Measurements from ENCODE around the gene SKIDA1.

Gene SKIDA1

DNA sequence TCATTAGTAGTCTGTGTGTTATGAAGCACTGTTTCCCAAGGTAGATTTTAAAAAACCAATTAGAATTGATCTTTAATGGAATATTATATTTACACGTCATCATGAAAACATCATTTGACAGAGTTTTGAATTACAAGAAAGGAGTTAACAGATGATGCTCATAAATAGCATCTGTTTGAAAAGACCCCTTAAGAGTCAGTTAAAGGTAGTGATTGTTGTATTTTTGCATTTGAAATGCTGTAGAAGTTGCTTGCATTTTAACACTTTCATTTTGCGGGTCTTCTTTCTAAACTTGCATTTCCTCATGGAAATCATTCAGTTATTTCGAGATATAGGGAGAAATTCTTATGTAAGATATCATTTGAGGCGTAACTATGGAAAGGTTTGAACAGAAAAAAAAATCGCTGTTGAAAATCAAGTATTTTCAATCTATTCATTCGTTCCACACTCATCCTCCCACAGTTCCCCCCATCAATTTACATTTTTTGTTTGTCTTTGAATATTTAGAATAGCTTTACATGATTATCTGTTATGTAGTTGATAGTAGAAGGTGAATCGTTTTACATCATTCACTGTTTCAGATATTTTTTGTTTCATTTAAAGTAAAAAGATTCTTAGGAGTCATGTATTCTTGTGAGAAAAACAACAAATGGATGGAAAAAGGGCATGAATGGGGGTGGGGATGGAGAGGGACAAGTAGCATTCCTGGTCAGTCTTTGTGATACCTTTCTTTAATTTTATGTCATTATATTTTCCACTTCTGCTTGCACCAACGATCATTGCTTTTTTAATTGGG is 3.0 kb upstream of the SKIDA1 start:
- no peak for DNase-seq

DNA sequence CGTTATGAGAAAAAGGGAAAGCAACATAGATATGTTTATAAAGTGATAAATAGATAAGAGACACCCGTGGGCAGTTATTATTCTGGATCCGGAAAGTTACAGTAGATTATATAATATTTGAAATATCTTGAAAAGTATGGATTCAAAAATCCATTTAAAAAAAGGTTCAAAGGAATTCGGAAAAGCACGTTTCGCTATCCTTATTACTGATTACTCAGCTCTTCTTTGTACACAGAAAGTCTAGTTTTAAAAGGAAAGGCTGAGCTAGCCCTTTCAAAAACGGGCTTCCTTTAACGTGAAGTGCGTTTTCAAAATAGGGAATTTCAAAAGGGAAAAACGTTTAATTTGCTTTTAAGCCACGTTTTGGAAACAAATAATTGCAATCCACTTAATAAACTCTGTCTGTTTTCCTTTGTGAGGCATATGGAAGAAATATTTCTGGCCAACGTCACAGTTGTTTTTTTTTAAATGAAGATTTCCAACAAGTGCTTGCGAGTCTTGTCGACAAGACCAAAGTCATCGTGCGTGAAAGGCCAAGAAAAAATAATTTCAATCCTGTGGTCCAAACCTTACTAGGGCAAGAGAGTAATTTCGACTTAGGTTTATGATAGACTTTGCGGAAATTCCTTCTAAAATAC is 2.2 kb upstream of the SKIDA1 start:
- DNase-seq: peak; percentile 46

DNA sequence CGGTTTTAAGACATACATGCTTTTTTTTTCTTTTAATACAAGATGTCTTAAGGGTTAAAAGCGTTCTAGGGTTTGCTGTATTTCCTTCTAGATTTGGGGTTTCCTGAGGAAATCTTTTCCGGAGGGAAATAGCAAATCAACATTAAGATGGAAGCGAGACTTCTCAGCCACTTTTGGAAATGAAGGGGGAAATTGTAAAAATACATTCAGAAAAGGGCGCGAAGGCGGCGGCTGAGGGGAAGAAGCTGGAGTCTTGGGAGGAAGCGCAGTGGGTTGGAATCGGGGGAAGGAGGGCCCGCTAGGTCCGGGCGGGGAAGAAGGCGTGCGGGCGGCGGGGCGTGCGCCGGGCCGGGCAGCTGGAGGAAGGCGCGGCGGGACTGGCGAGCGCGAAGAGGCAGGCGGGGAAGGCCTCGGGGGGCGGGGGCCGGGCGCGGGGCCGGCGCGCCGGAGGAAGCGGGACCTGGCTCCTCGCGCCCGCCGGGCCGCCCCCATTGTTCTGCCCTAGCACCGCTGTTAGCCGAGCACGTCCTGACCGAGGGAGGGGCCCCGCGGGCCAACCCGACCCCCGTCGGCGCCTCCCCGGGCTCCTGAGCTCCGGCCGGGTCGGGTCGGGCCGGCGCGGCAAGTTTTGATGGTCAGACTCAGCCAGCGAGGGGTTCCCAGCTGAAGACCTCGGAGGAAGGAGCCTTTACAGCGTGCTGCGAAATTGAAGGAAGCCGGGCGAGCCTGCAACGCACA is 1.5 kb upstream of the SKIDA1 start:
- DNase-seq: peak; percentile 67

DNA sequence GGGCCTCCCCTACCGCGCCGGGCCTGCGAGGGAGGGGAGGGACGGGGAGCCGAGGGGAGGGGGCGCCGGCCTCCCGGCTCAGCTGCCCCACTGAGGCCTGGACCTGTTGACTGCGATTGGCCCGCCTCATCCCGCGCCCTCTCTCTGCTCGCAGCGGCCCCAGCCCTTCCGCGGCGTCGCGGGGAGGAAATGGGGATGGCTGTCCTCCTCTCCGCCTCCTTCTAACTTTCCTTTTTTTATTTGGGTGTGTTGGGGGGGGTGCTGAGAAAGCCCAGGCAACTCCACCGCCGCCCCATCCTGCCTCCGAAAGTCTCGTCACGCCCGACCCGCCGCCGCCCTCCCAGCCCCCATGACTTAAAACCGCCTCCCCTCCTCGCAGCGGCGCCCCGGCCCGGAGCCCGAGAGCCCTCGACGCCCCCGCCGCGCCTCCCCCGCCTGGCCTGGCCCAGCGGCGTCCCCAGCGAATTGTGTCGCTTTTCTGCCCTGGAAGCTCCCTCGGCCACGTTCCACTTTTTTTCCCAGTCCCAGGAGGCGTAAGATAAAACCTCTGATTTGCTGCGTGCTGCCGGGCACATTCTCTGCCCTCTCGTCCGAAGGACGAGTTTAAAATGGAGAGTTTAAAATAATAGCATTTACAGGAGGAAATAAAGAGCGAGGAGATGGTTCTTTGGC is 842 bp upstream of the SKIDA1 start:
- peak; percentile 90 for DNase-seq

DNA sequence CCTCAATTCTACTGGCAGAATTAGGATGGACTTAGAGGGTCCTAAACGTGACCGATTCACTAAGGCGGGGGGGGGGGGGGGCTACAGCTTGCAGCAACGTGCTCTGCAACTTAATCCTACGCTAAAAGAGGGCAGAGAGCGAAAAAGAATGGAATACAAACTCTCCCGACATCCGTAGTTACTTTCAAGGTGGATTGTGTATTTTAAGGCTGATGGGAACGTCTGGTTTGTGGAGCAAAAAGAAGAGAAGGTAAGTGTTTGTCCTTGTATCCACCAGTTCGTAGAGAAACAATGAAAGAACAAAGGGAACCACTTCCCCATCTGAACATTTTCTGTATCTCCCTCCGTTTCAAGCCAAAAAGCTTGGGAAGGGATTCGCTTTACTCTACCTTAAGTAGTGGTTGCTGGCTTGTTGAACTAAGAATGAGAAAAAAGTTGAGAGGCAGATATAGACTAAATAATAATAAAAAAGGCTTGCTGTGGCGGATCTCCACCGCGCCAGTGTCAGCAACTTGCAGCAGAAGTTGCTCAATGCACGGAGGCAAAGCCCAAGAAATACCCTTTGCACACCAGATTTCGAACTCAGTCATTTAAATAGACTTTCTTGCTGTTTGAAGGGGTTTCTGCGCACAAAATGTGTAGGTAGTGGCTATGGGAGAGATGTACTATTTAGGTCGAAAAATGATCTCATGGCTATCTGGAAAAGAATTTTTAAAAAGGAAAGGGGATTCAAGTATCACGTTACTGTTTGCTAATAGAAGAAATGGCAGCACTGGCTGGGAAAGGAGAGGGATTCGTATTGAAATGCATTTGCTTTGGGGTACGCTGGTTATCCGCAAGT is 736 bp downstream of the SKIDA1 start:
- DNase-seq: peak; percentile 56

DNA sequence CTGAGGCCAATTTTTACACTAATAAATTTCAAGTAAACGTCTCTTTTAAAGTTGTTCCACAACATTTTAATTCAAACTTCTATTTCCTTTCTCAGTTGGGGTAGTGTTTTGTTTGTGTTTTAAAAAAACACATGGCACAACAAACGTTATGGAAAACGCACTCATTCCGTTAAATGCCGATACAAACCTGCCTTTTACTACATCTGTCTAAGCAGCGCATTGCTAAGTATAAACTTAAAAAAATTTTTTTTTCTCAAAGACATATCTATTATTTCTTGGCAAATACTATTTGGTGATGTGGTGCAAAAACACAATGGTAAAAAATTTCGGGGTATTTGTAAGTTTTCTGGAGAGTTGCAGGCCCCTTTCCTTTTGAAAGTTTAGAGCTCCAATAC is 1.4 kb downstream of the SKIDA1 start:
- no peak for DNase-seq

DNA sequence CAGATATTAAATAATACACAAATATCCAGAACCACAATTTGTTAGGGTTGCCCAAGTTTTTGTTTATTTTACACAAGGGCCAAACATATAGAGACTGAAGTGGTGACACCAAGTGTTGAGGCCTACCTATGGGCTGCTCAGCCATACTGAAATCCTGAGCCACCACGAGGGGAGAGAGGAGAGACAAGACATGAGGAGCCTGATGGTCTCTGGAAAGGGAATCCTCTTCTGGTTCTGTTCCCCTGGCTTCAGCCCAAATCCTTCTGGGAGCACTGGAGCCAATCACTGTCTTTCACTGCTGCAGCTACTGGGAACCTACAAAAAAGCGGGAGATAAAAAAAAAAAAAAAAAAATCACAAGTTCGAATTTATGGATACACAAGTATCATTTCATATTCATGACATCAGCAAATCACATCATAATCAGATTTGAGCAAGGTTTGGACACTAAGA is 1.9 kb downstream of the SKIDA1 start:
- peak; percentile 75 for DNase-seq

DNA sequence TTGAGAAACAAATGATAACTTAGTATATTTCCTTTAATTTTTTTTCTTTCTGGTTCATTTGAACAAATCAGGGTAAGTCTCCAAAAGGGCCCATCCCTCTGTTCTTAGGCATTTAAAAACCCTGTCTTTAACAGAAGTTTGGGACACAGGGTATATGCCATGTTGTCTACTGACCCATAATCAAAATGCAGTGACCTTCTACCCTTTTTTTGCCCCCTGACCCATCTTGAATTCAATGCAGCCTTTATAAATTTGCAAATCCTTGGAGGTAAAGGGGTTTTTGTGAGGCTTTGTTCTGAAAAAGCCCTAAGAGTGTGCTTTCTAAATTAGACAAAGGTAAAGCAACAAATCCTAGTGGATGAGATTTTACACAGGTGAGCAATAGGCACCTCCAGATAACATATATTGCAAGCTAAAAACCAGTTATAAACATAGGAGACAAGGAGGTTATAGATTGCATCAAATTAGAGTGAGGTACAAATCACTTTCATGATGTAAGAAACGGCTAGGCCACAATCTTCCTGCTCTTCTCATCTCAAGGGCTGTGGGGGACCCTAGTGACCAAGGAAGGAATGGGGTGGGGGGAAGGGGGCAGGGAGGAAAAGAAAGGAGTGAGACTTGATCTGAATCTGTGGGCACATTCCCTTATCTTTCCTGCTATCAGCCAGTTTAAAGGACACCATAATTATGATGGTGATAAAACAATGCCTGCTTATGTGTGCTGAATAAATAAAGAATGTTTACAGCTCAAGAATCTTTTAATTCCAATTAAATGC is 2.7 kb downstream of the SKIDA1 start:
- no peak for DNase-seq

DNA sequence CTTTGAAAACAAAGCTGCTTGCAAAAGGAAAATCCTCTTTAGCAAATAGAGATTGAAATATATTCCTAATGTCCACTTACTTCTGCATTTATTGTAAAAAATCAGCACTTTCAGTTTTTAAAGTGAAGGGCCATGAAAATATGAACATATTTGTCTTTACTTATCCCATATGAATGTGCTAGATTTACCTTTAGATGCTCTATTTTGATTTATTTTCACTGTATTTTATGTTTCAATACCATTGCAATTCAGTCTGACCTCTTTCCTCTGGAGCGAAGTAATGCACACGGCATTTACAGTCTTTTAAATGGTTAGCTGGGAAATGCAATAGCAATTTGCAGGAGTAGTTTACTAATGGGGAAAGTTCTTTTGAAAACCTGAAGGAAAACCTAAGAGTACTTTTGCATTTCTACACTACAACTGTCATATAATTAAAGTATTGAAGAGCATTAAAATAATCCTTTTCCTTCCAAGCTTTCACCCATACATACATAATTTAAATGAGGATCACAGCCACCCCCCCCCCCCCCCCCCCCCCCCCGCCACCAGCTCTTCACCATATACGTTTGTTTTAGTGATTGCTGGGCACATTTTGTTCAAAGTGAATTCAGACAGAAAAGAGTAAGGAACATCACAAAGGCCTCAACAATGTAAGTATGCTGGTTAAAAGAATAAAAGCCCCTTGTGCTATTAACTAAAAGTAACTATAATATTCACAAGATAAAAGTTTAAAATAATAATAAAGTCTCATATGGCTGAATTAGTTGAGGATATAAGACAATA is 3.5 kb downstream of the SKIDA1 start:
- DNase-seq: no peak

DNA sequence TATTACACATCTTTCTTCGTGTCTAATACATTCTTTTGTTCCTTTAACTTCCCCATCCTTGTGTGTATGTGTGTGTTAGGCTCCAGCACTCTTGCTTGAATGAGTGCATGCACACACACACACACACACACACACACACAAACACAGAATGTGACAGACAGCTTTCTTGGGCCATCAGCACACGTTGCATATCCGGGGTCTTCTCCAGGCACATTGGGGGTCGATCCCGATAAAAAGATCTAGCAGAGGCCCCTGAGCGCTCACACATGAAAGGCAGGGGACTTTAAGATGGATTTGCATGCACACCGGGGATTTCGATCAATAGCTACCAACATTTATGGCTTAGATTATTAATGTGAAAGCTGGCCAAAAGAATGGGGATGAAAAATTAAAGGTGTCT is 4.5 kb downstream of the SKIDA1 start:
- DNase-seq: no peak

DNA sequence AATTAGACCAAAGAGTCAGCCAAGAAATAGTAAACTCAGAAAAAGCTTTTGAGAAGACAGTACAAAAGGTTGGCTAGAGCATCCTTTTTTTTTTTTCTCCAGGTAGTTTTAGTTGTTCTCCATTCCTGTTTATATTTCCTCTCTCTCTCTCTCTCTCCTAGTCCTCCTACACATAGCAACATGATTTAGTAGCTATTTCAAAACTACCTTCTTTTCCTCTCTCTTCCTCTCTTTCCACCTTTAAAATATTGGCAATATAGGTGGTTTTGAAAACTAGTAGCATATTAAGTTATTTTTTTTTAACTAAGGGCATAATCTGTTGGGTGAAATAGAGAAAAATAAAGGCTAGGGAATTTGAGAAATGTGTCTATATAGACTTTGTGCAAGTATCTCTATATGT is 5.0 kb downstream of the SKIDA1 start:
- no peak for DNase-seq

DNA sequence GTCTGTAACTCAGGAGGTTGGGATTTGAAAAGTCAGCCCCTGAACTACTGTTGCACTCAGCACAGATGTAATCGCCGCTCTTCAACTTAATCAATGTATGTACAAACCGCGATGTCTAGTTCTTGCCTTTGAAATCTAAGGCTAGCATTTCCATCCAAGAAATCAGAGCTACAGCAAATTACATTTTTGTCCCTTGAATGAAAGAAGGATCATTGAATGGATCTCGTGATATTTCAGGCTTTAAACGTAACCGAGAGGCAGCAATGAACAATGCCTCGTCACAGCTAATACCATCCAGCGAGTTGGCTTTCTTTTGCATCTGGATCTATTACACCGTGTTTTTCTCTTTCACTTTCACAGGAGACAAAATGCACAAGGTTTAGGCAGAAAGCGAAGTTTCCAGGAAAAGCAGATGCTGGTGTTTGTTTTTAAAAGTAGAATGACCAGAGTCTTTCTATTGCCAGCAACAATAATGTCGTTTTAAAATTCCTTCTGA is 5.5 kb downstream of the SKIDA1 start:
- DNase-seq: peak; percentile 77

DNA sequence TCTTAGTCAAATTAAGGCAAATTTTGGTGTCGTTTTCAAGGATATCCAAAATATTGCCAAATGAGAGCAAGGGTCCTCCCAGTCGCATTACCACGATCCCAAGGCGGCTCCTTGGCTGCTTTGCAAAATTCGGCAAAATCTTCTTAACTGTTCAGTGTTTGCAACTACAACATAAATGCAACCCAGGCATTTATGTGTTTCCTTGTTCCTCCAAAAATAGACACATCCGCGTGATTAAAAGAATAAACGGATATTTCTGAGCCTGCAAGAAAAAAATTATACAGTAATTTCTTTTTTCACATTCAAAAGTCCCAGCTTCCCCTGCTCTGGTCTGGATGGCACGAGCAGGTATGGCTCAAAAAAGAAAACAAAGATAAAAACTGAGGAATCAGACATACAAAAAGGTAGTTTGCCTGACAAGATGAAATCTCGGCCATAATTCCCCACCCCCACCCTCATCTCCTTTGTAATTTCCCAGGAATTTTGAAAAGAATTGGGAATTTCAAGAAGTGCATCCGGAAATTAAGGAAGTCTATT is 6.0 kb downstream of the SKIDA1 start:
- no peak for DNase-seq

DNA sequence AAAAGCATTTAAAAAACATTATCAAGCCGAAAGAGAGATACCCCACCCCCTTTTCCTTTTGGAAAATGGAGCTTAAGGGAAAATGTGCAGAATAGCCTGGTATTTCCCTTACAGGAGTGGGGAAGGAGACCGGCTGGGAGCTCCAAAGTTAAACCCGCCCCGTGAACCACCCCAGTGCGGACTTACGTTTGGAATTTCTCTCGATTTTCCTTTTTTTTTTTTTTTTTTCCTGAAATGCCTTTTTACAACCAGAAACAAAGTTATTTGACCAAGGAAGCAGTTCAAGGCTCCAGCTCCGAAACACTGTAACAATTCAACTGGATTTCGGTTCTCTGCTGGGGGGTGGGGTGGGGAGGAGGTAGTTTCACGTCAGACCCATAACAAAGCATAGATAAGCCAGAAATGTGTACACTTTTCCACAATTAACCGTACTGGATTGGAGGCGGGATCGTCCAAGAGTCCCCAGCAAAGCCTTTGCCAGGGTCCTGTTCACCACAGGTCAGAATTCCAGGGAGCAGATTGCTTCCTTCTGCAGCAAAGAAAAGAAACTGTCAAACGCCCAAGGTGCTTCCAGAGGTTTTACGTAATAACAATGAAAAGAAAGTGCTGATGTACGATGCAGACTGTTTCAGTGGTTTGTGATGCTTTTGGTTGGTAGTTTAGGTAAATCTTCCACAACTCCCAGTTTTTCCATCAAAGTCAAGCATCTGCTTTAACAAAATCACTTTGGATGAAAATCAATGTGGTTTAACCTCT is 6.7 kb downstream of the SKIDA1 start:
- peak; percentile 53 for DNase-seq

DNA sequence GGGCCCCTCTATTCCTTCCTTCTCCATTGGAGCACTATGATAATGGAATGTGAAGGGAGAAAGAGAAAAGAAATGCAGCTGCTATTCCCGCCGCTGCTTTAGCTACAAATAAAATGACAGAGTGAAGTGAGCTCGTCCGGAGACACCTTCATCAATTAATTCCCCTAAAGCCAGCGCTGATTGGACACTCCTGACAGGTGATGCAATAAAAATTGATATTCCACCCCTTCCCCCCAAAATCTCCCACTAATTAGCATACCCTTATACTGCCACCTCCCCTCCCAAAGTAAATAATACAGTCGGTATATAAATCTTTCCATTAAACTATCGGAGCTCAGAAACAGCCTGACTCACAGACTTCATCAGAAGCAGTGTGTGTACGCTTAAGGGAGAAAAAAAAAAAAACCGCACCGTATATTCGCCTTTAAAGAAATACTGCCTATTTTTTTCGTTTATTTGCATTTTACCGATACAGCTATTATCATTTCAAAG is 7.3 kb downstream of the SKIDA1 start:
- DNase-seq: peak; percentile 61

DNA sequence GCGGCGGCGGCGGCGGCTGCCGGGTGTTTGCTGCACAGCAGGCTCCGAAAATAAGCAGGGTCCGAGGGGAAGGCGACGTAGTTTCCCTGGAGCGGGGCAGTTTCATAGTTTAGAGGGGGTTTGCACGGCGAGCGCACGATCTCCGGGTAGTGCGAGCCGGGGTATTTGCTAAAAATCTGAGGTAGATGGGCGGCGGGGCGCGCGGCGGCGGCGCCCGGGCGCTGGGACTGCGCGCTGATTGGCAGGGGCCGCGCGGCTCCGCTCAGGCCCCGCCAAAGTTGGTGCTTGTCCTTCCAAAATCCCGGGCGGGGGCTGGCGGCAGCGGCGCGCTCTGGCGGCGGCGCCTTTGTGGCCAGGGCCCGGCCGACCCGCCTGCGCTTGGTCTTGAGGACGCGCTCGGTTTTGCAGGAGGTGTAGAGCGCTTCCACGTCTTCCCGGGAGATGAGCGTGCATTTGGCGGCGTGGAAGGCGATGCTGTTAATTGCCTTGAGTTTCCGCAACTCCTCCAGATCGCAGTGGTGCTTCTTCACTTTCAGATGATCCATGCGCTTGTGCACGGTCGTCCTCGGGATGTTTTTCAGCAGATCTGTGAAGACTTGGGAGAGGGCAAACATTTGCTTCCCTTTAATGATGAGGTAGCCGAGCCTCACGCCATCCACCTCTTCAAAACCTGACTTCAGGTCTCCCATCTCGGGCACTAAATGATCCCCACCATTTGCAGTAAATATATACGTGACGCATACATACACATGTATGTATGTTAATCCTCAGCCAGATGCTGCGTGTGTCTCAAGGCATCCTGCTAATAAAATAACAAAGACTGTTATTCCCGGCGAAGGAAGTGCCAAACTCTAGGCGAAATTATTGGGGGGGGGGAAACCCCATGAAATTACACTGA is 8.1 kb downstream of the SKIDA1 start:
- DNase-seq: peak; percentile 51

DNA sequence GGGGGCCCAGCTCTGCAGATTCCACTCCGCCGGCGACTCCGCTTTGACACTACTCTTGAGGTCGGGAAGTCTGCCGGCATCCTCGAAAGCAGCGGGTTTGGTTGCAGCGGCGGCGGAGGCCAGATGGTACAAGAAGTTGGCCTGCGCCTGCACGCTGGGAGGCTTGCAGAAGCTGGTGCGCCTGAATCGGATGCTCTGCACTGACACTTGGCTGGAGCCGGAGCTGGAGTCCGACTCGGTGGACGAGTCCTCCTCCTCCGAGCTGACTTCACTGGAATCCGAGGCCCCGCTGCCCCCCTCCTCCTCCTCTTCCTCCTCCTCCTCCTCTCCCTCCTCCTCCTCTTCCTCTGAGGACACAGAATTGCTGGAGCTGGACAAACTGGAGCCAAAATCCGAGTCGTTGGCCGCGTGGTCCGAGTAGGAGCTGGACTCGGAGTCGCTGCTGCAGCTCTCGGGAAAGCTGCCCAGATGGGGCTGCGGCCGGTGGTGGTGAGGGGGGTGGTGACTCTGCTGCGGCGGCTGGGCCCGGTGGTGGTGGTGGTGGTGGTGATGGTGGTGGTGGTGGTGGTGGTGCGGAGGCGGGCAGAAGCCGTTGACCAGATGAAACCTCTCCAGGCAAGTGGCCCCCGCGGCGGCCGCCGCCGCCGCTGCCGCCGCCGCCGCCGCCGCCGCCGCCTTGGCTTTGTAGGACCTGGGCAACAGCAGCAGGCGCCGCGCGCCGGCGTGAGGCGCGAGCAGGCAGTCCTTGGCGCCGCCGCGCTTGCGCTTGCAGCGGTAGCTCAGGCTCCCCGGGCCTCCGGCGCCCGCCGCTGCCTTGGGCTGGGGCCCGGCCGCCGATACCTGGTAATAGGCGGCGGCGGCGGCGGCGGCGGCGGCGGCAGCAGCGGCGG is 9.0 kb downstream of the SKIDA1 start:
- DNase-seq: peak; percentile 63

All from fibroblast of upper back skin (primary cell).